Activated T-helper 2 cell treated with anti-CD3 and anti-CD28 coated beads, Interferon-gamma antibody, Interleukin-2, Interleukin-4, amounts not matched to agents 10 μg/mL and 5 μg/mL and 100 μg/mL, durations not matched to agents 14 hours and 24 hours and 36 hours (primary cell): Measurements from ENCODE around the gene ARMC9. TPM values are rescaled to one million over a fixed set of nuclear protein-coding genes. Genes with fewer than 3 reads are reported as not detected.

Experiments
- DNase-seq: peaks from one replicate; pipeline ENCODE4 v3.0.0; 2021; ENCODE audit warnings: low spot score
- H3K27ac Mint-ChIP-seq: one replicate; pipeline ENCODE4 v1.8.0; 2021; ENCODE audit warnings: mixed read lengths
- H3K27me3 Mint-ChIP-seq: one replicate; pipeline ENCODE4 v1.8.0; 2021; ENCODE audit warnings: low read depth, mixed read lengths
- H3K36me3 Mint-ChIP-seq: one replicate; pipeline ENCODE4 v1.8.0; 2021; ENCODE audit warnings: low read depth, mixed read lengths
- H3K4me1 Mint-ChIP-seq: one replicate; pipeline ENCODE4 v1.8.0; 2021; ENCODE audit warnings: low read depth, mixed read lengths
- H3K4me3 Mint-ChIP-seq: one replicate; pipeline ENCODE4 v1.8.0; 2021; ENCODE audit warnings: low read depth, mild to moderate bottlenecking, moderate library complexity, mixed read lengths
- H3K9me3 Mint-ChIP-seq: one replicate; pipeline ENCODE4 v1.8.0; 2021; ENCODE audit warnings: mixed read lengths
- intact Hi-C: fragments of 100-400 bp; cut with micrococcal nuclease; formaldehyde crosslinking; loops from one replicate; pipeline ENCODE4 v1.15.1; 2023
- total RNA-seq: library from RNA; stranded (reverse); gene quantifications from 2 replicates; pipeline ENCODE4 v1.2.3, GENCODE V29; 2022

The ARMC9 gene
- total RNA-seq, 1 donor from 2014 or later: 3.3 TPM

DNA sequence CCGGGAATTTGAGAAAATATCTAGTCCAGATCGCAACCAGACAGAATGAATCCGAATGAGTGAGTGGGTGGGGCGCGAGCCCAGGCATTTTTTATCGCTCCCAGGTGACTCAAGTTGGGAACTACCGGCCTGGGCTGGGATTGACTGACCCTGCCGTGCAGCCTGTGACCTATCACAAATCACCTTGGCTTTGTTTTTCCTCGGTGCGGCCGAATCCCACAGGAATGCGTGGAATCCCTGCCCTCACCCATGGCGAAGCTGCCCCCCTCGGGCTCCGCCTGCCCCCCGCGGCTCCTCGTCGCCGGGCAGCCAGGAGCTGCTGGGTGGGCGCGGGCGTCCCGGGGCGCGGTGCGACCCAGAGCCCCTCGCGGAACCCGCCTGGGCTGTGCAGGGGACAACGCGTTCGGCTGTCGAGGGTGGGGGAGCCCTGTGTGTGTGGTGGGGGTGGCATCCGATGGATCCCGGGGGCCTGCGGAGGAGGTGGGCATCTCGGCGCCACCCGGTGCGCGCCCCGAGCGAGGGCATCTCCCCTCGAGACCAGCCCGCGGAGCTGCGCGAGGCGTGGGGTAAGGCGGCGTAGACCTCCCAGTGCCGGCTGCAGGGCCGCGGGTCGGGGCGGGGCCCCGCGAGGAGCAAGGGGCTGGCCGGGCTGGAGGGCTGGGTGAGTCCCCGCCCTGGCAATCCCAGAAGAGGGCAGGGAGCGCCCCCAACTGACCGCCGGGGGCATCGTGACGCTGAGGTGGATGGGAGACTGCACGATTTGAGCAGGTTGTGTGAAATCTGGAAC is 213.6 kb downstream of the ARMC9 start:
- Mint-ChIP-seq H3K27ac (no peak overlapping the region), H3K4me3 (no peak overlapping the region), H3K9me3 (peaks cover 14% of the 10 kb centered on the region), H3K36me3 (peaks cover 8% of the 10 kb centered on the region), H3K4me1 (peaks cover 3% of the 10 kb centered on the region), H3K27me3 (peaks cover 34% of the 10 kb centered on the region)
- peak; percentile 43 for DNase-seq
- intact Hi-C loops: loop anchor here (10.0 kb wide), 2 partner anchors 117 to 187 kb away; no protein-coding TSS in a partner anchor

DNA sequence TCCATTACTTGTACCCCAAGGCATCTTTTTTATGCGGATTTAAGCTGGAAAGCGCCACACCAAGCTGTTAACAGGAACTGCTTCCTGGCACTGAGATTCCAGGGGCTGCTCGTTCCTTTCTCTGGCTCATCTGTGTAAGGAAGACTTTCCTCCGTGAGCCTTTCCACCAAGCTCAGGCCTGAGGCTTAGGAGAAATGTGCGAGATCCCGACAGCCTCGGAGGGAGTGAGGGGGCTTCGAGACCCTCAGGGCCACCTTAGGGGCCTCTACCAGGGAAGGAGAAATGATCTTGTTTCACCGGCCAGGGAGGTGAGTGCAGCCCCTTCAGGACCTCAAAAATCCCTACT is 214.2 kb downstream of the ARMC9 start:
- Mint-ChIP-seq H3K4me1 (peaks cover 2% of the 10 kb centered on the region), H3K4me3 (no peak overlapping the region), H3K9me3 (peaks cover 14% of the 10 kb centered on the region), H3K27me3 (peaks cover 34% of the 10 kb centered on the region), H3K27ac (no peak overlapping the region), H3K36me3 (peaks cover 8% of the 10 kb centered on the region)
- intact Hi-C loops: loop anchor here (10.0 kb wide), 2 partner anchors 118 to 188 kb away; no protein-coding TSS in a partner anchor
- DNase-seq: no peak

DNA sequence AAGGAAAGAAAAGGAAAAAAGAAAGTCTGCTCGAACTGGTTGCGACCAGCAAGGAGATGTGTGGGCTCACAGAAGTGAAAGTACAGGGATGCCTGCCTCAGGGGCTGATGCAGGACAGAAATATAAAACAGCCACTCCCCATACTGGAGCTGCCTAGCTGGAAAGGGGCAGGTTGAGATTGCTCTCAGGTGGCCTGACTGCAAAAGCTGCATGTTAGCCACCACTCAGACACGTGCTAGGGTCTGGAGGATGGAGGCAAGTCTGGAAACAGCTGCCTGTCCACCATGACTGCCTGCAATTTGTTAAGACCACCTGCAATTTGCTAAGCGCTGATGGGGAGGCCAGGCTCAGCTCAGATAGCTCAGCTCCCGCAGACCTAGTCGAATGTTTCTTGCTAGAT is 215.0 kb downstream of the ARMC9 start:
- intact Hi-C loops: loop anchor here (10.0 kb wide), 2 partner anchors 119 to 189 kb away; no protein-coding TSS in a partner anchor
- H3K36me3 Mint-ChIP-seq: peaks cover 8% of the 10 kb centered on the region
- H3K4me3 Mint-ChIP-seq: no peak overlapping the region
- H3K4me1 Mint-ChIP-seq: peaks cover 2% of the 10 kb centered on the region
- H3K27ac Mint-ChIP-seq: no peak overlapping the region
- H3K9me3 Mint-ChIP-seq: peaks cover 14% of the 10 kb centered on the region
- no peak for DNase-seq
- H3K27me3 Mint-ChIP-seq: peaks cover 31% of the 10 kb centered on the region

DNA sequence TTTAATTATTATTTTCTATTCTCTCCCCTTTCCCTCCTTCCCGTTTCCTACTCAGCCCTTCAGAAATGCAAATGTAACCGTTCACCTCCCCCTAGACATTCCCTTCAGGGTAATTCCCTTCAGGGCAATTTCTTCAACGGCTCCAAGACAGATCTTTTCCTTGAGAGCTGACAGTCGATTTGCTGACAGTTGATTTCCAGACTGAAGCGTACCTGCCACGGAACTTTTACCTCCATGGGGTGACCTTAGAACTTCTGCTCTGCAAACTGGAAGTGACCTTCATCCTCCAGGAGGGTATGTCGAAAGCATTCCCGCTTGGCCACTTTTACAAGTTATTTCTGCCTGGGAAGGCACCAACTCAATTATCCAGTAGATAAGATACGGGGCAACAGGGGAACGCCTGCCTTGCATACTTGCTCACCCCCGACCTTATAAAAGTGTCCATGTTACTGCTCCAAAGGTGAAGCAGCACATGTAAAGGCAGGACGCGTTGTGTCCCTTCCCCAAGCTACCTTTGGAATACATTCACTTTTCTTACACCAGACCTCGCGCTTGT is 215.6 kb downstream of the ARMC9 start:
- peaks cover 2% of the 10 kb centered on the region for H3K4me1 Mint-ChIP-seq
- intact Hi-C loops: loop anchor here (10.0 kb wide), 2 partner anchors 119 to 189 kb away; no protein-coding TSS in a partner anchor
- H3K9me3 Mint-ChIP-seq: peaks cover 14% of the 10 kb centered on the region
- H3K27ac Mint-ChIP-seq: no peak overlapping the region
- peaks cover 31% of the 10 kb centered on the region for H3K27me3 Mint-ChIP-seq
- no peak for DNase-seq
- H3K36me3 Mint-ChIP-seq: peaks cover 8% of the 10 kb centered on the region
- no peak overlapping the region for H3K4me3 Mint-ChIP-seq

DNA sequence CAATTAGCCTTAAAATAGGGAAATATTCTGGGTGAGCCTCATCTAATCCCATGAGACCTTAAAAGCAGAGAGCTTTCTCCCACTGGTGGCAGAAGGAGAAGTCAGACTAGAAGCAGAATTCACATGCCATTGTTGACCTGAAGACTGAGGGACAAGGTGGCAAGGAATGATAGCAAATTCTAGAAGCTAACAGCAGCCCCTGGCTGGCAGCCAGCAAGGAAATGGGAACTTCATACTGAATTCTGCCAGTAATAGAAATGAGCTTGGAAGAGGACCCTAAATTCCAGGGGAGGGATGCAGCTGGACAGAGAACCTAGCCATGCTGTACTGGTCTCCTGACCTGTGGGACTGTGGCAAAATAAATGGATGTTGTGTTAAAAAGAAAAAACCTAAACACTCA is 216.6 kb downstream of the ARMC9 start:
- intact Hi-C loops: loop anchor here (10.0 kb wide), 2 partner anchors 120 to 190 kb away; no protein-coding TSS in a partner anchor
- Mint-ChIP-seq H3K4me1 (peaks cover 2% of the 10 kb centered on the region), H3K9me3 (peaks cover 14% of the 10 kb centered on the region), H3K36me3 (peaks cover 8% of the 10 kb centered on the region), H3K27me3 (peaks cover 31% of the 10 kb centered on the region), H3K27ac (no peak overlapping the region), H3K4me3 (no peak overlapping the region)
- no peak for DNase-seq

DNA sequence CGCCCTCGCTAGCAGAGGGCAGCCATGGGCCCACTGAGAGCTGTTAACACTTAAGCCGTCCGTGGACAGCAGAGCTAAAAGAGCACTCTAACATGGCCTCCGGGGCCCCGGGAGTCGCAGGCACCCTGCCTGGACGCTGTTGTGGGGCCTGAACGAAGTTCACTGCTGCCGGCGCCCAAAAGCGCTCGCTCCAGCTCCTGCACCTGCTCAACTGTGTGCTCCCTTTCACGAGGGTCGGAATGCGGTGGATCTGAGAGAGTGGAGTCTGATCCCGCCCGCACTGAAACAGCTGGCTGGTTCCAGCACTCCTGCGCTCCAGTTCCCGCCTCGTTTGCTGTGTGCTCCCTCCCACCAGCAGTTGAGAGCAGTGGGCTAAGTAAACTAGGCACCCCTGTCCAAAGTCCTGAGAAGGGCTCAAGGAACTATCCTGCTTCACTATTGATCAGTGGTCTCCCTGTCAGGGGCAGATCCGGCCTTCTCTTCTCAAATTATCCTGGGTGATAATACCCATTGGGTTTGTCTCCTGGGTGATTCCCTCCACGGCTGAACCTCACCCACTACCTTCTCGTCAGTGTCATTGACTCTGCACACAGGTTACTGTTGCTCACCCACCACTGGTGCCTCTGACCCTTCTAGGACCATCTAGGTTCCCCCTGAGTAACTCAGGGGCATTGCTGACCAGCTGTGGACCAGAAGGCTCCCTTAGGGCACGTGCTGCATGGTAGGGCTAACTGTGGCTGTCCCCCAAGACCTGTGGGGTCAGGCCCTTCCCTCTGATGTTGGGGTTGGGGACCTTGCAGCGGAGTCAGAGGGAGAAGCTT is 220.6 kb downstream of the ARMC9 start:
- Mint-ChIP-seq H3K4me3 (no peak overlapping the region), H3K36me3 (no peaks in the 10 kb centered on the region), H3K27ac (no peak overlapping the region), H3K9me3 (no peaks in the 10 kb centered on the region), H3K4me1 (no peaks in the 10 kb centered on the region), H3K27me3 (peaks cover 8% of the 10 kb centered on the region)
- no peak for DNase-seq
- intact Hi-C loops: loop anchor here (10.0 kb wide), 2 partner anchors 124 to 194 kb away; no protein-coding TSS in a partner anchor

DNA sequence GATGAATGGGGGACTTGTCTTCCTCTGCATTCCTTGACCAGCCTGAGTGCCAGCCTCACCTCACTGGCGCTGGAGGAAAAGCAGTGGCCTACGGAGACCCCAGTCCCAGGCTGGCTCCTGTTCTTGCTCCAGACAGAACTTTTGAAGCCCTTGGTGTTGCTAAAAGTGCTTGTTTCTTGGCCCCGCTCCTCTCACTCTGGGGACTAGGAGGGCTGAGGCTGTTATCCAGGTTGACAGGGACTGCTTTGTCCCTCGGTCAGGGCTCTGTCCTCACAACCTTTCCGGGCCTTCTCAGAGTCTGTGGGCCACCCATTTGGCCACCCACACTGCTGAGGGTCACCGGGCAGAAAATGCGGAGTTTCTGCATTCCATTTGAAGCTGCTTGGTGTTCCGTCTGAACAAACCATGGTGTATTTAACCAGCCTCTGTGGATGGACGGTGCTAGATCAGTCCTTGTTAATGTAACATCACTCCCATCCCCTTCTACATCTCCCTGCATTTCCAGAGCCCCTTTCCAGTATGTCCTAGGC is 222.7 kb downstream of the ARMC9 start:
- Mint-ChIP-seq H3K27ac (no peak overlapping the region), H3K9me3 (no peaks in the 10 kb centered on the region), H3K4me3 (no peak overlapping the region)

DNA sequence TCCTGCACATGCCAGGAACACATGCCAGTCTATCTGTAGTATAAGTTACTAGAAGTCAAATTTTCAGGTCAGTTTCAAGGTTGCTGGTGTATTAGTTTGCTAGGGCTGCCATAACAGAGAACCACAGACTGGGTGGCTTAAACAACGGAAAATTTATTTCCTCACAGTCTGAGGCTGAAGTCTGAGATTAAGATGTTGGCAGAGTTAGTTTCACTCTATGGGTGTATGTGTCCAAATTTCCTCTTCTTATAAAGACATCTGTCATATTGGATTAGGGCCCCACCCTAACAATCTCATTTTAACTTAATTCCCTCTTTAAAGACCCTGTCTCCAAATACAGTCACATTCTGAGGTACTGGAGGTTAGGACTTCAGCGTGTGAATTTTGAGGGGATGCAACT is 223.6 kb downstream of the ARMC9 start:
- DNase-seq: no peak
- peaks cover 5% of the 10 kb centered on the region for H3K4me1 Mint-ChIP-seq
- H3K27me3 Mint-ChIP-seq: peaks cover 2% of the 10 kb centered on the region
- H3K27ac Mint-ChIP-seq: no peak overlapping the region
- no peak overlapping the region for H3K4me3 Mint-ChIP-seq
- intact Hi-C loops: no loop called here
- no peaks in the 10 kb centered on the region for H3K9me3 Mint-ChIP-seq
- no peaks in the 10 kb centered on the region for H3K36me3 Mint-ChIP-seq

More for the DNA sequence above, 222.7 kb downstream of the ARMC9 start:
- peaks cover 3% of the 10 kb centered on the region for H3K4me1 Mint-ChIP-seq
- H3K36me3 Mint-ChIP-seq: no peaks in the 10 kb centered on the region
- peaks cover 4% of the 10 kb centered on the region for H3K27me3 Mint-ChIP-seq
- intact Hi-C loops: no loop called here
- no peak for DNase-seq

DNA sequence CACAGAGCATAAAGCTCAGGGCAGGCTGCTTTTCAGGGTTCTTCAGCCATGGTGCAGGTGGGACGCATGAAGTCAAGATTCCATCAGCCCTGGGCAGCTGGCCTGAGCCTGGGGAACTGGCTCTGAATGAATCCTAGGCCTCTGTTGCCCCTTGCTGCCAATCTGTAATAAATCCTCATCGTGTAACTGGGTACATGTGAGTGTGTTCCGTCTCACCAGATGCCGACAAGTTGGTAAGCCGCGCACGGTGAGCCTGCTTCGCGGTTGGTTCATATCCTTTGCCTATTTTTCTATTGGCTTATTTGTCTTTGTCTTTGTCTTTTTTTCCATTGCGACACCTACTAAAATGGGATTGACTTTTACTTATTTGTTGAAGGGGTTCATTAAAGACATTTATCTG is 224.7 kb downstream of the ARMC9 start:
- DNase-seq: no peak

More for the DNA sequence above, 224.7 kb downstream of the ARMC9 start:
- Mint-ChIP-seq H3K4me3 (no peak overlapping the region), H3K36me3 (no peaks in the 10 kb centered on the region), H3K9me3 (no peaks in the 10 kb centered on the region), H3K27ac (no peak overlapping the region), H3K4me1 (peaks cover 5% of the 10 kb centered on the region), H3K27me3 (peaks cover 2% of the 10 kb centered on the region)
- intact Hi-C loops: no loop called here

Other genes starting within 250 kb of the ARMC9 start
- not detected in 2 replicates for gene SPATA3, start 202.5 kb upstream of the ARMC9 start, total RNA-seq
- gene C2orf72, start 161.1 kb upstream of the ARMC9 start, total RNA-seq: 0.32 and 0.96 TPM in 2 replicates
- 180 and 194 TPM in 2 replicates for gene PSMD1, start 141.8 kb upstream of the ARMC9 start, total RNA-seq
- gene HTR2B, start 73.6 kb upstream of the ARMC9 start, total RNA-seq: not detected in 2 replicates
- 0.05 and 0.09 TPM in 2 replicates for gene B3GNT7, start 197.1 kb downstream of the ARMC9 start, total RNA-seq